Left renal pelvis (tissue), 4 donors: ENCODE measurements around the gene VOPP1. TPM values are rescaled to one million over a fixed set of nuclear protein-coding genes. Genes with fewer than 3 reads are reported as not detected.
"Not testable (repeated sequence)": the region's sequence is repeated elsewhere in the genome, so short reads cannot be mapped to it uniquely, and the experiment has no call there.

Experiments
- DNase-seq, 4 donors: peaks; one replicate each; pipeline ENCODE4 v3.0.0-alpha.2; 2013; ENCODE audit warnings: low read depth in 4 of 4, low spot score in 3 of 4
- polyA plus RNA-seq, 4 donors: library from polyadenylated mRNA; unstranded; fragments of 120-200 nt; gene quantifications; one replicate each; pipeline ENCODE4 v1.2.1, GENCODE V29; 2013; ENCODE audit not compliant: insufficient read length in 4 of 4

Gene VOPP1
- polyA plus RNA-seq, result 10 to 100 TPM; 41.4 to 61.0 (median 59.6) TPM

- DNase-seq, result peak in 3 of 4 donors; percentile 66 to 77 (median 67)
Observed at GRCh38 chr7:55572378-55573233, at the start of gene VOPP1. TSS of gene VOPP1 (minus strand) at chr7:55572502. CDS start at chr7:55572324, 178 bp downstream.

DNA sequence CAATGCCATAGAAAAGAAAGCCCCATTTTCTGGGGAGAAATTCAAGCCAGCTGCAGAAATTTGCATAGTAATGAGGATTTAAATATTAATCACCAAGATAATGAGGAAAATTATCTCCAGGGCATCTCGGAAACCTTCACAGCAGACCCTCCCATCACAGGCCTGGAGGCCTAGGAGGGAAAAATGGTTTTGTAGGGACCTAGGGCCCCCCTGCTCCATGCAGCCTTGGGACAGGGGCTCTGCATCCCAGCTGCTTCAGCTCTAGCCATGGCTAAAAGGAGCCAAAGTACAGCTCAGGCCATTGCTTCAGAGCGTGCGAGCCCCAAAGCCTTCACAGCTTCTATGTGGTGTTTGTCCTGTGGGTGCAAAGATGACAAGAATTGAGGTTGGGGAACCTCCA lies 46.6 kb upstream of the VOPP1 start:
- DNase-seq, result no peak

DNA sequence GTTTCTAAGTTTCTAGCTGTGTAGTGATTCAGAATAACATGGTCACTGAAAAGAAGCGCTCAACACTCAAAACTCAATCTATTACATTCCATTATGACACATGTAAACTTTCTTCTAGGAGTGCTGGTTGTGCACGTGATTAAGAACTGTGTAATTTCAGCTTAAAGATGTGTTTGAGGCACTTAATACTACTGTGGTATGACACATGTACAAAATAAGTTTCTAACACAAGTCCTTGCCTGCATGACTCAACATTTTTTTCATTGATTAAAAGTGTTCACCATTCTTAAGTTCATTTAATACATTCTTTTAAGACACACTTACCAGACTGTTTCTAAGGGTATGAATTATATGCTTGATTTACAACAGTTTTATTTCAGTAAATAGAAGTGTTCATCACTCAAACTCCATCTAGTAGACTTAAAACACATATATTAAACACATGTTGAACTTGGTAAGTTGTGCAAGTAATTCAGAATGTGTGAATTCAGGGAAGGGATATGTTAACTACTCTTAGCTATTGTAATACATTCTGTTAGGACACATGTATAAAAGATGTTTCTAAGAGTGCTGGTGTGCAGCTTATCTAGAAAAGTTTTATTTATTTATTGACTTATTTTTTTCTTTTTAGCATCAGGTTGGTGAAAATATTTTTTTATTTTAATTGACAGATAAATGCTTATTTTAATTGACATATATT lies 42.2 kb upstream of the VOPP1 start:
- DNase-seq, result not testable (repeated sequence)

DNA sequence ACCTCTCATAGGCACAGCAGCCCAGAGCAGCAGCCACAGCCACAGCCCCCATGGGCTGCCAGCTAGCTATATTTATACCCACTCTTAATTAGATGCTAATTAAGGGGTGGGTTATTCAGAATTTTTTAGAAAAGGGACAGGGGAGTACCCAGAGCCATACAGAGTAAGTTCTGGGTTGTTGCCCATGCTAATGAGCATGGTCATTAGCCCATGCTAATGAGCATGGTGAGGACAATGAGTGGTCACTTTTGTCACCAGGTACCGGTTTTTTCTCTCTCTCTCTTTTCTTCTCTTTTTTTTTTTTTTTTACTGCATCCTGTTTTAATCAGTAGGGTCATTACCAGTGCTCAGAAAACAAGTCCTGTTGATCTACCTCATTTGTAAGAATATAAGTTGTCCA lies 37.4 kb upstream of the VOPP1 start:
- not testable (repeated sequence) for DNase-seq

GRCh38 chr7:55605661-55606060 lies 33.4 kb upstream of the VOPP1 start:
- not testable (repeated sequence) for DNase-seq

DNA sequence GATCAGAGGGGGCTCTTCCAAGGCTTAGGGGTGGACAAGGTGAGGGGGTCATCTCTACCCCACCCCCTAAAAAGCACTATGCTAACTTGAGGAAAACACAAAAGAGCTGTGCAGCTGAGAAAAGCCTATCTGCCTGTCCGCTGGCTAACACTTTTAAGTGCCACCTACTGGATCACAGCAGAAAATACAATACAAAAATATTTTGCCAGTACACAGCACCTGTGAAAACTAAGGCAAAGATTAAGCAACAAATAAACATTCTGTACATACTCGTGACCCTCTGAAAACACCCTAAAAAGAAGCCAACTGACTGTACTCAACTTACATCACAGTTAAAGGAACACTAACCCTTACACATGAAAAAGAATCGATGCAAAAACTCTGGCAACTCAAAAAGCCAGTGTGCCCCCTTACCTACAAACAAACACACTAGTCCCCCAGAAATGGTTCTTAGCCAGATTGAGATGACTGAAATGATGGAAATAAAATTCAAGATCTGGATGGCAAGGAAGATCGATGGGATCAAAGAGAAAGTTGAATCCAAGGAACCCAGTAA lies 25.7 kb upstream of the VOPP1 start:
- not testable (repeated sequence) for DNase-seq

- DNase-seq, result not testable (repeated sequence)
Observed at GRCh38 chr7:55597214-55597739, 25.0 kb upstream of the VOPP1 start.

DNA sequence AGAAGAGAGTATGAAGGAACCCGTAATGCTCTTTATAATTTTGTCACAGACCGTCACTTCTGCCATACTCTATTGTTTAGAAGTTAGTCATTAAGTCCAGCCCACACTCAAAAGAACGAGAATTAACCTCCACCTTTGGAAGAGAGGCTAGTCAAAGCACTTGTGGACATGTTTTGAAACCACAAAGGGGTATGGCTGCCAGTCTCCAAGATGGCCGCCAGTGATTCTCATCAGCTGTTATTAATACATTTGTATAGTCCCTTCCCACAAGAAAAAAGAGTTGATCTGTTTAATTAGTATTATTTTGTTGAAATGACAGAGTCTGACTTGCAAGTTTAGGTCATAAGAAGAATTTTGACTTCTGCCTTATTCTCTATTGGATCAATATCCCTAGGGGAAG lies 23.2 kb upstream of the VOPP1 start:
- no peak for DNase-seq

- DNase-seq, result no peak
Observed at GRCh38 chr7:55594870-55595269, 22.6 kb upstream of the VOPP1 start.

DNA sequence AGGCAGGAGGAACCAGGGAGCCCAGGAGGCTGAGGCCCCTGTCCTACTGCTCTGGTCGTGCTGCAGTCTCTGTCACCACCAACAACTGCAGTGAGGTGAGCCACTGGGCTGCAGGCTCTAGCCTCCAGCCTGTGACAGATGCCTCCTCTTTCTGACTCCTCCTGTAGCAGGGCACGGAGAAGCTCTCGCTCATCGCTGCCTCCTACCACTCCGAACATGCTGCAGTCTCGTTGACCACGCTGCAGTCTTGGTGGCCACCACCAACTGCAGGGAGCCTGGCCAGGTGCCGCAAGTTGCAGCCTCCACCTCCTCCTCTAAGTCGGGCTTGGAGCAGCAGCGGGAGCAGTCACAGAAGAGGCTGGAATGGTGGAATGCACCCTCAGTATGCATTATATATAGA lies 22.1 kb upstream of the VOPP1 start:
- DNase-seq, result no peak

DNA sequence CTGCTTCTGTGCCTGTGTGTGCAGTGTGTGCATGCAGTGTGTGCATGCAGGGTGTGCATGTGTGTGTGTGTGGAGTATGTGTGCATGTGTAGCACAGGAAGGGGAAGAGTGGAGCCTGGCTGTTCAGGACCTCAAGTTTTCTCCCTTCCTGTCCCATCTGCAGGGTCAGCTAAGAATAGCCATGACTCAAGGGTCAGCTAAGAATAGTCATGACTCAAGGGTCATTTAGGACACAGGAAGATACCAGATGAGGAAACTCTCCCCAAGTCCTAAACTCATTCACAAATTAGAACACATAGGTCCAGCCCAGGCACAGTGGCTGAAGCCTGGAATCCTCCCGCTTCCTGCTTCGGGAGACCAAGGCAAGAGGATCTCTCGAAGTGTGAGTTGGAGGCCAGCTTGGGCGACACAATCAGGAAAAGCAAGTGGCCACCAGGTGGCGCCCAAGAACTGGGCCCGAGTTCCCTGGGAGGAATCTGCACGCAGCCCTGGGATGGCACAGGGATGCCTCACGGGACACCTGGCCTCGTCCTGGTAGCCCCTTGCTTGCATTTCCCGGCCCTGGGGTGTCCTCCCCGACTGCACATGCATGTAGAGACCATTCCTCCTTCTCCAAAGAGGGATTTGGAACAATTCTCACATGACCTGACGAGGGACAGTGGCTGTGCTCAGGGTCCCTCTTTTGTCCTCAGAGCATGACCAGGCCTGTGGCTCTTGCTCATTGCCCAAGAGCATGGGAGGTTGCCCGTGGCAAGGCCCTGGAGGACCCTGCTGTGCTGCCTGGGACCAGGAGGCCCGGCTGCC lies 21.4 kb upstream of the VOPP1 start:
- no peak for DNase-seq

- DNase-seq, result no peak
Observed at GRCh38 chr7:55593172-55593514, 20.8 kb upstream of the VOPP1 start.

- no peak for DNase-seq
Observed at GRCh38 chr7:55592492-55592891, 20.2 kb upstream of the VOPP1 start.

DNA sequence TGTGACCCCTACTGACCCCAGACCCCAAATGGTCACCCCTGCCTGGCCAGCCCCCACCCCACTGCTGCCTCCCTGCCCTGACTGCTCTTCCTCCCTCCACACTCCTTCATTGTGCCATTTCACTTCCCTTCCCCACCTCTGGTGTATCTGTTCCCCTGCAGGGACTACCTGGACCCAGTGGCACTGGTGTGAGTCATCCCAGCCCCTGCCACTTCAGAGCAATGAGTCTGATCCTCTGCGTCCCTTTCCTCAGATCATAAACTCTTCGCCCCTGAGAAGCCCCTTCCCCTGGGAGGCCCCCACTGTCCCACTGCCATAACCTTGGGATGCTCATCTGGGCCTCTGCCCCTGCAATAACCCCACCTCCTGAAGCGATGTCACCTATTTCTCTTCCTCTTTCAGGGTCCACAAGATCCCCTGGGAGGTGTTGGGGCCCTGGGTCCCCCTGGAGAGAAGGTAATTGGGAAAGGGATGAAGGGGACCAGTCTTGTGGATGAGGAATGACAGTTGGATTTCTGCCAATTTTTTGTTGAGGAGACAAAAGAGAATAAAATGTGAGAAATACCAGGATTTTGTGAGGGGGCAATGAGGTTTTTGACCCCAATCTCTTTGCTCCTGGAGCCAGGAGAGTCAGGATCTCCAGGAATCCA lies 19.1 kb upstream of the VOPP1 start:
- DNase-seq, result no peak

- no peak for DNase-seq
Observed at GRCh38 chr7:55590517-55591281, 18.4 kb upstream of the VOPP1 start.

DNA sequence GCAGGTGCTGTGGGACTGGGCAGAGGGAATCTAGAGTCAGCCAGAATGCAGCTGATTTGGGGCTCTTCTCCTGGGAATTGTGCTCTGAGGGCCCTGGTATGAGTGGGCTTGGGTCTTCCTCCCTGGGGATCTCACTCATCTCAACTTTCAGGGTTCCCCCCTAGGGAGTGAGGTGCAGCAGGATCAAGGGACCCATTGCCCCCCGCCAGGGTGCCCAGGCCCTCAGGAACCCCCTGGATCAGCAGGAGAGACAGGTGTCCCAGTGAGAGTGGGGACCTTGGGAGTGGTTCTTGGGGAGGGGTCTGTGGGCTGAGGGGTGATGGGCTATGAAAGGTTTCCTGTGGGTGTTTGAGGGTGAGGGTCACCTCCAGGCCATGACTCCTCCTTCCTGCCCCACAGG lies 17.6 kb upstream of the VOPP1 start:
- no peak for DNase-seq

- DNase-seq, result no peak
Observed at GRCh38 chr7:55588976-55589604, 16.8 kb upstream of the VOPP1 start.

GRCh38 chr7:55588379-55588699 lies 16.0 kb upstream of the VOPP1 start:
- DNase-seq, result no peak
